HG03558 (cell line): ENCODE data around the gene MIEN1.
A peak's percentile ranks its signal among the peaks of the same experiment; 100 is the strongest.
"Not testable (repeated sequence)": the region's sequence is repeated elsewhere in the genome, so short reads cannot be mapped to it uniquely, and the experiment has no call there.

ENCODE experiments used
- ATAC-seq: cut with Tn5 transposase; IDR thresholded peaks from one replicate; pipeline ENCODE4 v1.9.1; 2021; ENCODE audit warnings: moderate number of reproducible peaks; ENCODE audit not compliant: unreplicated experiment; ENCODE audit errors: extremely low read depth

The MIEN1 gene

DNA sequence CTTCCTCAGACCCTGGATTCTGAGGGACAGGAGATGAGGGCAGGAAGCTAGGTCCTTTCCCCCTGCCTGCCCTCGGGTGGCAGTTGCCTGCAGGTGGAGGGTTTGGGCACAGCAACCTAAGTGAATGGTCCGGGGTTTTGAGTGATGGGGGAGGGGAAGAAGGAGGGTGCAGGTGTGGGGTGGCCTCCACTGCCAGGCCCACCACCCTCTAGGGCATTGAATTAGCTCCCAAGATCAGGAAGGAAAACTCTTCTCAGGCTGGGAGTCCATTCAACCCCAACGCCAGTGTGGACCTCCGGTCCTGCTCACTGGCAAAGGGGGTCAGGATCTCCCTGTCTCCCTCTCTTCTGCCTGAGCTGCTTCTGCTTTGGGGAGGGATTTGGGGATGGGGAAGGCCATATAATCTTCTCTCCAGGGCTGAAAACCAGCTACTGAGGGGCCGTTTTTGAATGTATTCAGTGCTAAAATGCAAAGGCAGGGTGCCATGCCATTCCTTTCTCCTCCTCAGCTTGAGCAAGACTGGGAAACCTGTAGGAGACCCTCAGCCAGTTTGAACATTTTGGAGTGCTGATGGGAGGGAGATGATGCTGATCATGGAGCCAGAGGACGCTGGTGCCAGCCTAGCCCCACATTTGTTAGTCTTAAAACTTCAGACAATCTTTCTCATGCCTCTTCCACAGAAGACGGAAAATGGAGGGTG, 26.2 kb upstream of the MIEN1 start:
- ATAC-seq, result no peak

DNA sequence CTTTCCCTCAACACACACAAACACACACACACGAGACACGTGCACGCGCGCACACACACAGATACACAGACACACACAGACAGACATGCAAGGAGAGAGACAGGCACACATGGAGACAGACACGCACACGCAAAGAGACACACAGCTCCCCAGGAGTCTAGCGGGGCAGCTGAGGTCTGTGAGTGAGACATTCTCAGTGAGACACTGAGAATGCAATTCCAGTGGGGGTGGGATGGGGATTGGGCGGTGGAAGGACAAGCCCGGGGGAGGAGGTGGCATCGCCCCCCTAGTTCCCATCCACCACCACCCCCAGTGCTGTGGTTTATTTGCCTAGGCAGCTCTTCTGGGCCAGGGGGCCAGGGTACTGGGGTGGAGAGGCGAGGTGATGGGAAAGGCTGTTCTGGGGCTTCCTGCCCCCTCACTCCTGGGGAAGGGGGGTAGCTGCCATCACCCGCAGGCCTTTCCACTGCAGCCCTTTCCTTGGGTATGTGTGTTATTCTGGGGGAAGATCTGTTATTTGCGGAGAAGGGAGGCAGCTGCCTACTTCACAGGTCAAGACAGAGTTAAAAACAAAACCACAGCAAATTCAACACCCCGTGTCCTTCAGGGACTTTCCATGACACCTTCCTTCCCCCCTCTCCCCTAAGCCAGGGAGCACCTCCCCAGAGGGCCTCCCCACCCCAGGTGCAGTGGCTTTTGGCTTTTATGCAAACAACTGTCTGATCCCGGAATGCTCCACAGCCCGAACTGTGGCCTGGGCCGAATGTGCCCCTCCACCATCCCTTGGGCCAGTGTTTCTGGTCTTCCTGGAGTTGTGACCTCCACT, 25.4 kb upstream of the MIEN1 start:
- no peak for ATAC-seq

DNA sequence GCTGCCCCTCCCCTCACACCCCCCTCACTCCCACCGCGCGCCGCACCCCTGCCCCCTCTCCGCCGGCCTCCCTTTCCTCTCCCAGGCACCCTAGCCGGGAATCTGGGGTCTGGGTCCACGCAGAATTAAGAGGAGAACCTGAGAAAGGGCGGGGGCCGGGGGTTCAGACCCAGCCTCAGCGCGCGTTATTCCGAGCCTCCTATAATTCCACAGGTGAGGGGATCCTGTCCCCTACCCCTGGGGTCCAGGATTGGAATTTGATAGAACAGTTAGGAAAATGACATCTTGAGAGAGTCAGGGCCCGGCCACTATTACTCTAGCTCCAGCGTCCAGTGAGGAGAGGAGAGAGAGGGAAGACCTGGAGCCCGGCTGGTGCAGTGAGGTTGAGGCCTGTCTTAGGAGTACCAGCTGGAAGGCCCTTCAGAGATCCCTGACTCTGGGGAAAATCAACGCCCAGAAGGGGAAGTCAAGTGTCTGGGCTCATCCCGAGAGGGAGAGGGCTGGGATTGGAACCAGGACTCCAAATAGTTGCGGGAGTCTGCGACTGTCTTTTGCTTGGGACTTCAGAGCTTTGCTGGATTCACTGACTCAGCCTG, 24.7 kb upstream of the MIEN1 start:
- no peak for ATAC-seq

DNA sequence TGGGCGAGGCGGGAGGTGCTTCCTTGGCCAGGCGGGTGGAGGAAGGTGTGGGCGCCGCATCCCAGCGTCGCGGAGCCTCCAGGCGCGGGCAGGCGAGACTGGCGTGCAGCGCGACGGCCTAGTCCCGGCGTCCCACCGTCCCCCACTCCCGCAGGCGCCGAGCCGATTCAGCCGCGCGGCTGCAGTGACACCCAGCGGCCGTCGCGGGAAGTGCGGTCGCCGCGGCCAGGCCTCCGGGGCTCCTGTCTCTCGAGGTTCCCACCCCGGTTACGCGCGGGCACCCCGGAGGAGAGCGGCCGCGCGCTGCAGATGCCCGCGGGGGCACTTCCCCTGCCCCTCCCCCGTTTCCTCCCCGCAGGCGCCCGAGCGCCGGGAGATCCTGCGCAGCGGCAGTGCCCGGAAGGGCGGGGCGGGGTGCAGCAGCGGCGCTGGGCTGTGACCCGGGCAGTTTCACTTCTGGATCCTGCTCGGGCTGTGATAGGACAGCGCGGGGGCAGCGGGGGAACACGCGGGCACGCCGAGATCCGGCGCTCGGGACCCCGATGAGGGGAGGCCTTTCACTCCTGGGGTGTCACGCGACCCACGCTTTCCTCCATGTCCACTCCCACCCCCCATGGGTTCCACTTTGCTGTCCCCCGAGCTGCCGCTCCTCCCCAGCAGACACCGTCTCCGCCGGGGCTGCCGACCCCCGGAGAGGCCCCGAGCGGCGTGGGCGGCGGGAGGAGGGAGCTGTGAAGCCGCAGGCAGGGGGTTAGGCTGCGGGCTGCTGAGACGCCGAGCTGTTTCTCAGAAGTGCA, 24.0 kb upstream of the MIEN1 start:
- peak; percentile 50 for ATAC-seq

DNA sequence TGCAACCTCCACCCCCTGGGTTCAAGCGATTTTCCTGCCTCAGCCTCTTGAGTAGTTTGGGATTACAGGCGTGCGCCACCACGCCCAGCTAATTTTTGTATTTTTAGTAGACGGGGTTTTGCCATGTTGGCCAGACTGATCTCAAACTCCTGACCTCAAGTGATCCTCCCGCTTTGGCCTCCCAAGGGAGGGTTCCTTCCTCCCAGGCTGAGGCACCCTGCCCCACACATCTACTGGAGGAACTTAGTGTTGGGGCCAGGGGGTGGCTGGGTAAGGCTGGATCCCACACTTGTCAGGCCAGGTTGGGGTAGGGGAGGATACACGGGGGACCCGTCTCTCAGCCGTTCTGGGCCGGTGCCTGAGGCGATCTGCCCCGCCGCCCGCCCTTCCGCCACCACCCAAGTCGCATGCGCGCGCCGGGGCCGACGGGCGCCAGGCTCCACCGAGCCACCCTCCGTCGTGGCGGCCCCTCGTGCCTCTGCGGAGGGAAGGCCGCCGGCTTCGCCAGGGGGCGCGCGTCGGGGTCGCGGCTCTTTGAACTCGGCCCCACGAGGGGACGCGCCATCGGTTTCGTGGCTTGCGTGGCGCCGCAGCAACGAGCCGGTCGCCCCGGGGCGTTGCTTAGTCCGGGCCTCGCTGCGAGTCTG, 23.3 kb upstream of the MIEN1 start:
- no peak for ATAC-seq

DNA sequence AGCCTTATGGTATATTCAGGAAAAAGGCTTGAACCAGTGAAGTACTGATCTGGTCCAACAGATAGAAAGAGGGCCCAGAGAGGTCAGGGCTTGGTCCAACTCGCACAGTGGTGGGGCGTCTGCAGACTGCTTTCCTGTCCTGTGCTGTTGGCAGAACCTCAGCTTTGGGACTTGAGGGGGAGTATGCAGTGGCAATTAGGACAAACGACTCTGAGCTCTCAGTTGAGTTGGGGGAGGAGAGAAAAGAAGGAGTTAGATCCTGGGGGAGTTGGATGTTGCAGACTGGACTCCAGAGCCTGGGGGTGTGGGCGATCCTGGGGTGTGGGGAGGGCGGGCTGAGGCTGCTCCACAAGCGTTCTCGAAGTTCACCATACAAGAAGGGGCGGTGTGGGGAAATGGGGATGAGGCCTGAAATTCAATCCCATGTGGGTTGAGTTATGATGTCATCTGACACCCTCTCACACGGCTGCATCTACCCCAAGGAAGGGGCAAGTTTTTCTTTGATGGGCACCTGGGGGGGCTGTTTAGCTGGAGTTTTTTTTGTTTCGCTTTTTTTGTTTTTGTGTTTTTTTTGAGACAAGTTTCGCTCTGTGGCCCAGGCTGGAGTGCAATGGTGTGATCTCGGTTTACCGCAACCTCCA, 22.0 kb upstream of the MIEN1 start:
- no peak for ATAC-seq

DNA sequence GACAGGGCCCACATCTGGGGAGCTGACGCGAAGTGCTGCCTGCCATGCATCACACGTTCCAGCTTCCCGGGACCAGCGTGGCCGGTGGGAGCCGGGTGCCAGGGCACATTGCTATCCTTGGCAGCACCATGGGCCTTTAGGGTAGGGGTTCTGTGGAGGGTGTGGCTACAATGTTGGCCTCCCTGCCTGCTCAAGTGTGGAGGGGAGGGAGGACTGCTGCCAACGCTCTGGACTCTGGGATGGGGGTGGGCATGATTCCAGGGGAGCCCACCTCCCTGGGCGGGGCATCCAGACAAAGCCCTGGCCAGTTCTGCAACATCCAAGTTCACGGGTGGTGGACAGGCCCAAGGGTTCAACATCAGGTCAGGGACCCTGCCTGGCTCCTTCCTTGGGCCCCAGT, 21.3 kb upstream of the MIEN1 start:
- no peak for ATAC-seq

DNA sequence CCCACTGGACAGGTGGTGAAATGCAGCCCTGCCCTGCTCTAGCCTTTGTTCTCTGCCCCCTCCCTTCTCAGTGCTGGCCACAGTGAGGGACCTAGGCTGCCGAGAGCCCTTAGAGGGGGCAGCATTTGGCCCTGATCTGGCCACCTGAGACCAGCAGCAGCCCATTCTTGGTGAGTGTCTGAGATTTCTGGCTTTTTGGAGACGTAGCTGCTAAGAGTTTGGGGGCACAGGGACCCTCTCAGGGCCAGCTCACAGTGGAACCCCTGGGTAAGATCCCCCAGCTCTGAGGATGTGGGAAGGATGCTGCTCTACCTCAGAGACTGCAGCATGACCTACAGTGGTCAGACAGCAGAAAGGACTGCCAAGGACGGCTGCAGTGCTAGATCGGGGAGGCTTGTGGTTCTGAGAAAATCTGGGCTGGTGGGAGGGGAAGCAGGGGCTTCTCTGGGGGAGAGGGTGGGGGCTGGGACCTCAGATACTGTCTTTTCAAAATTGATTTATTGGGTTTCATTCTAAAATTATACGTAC, 20.7 kb upstream of the MIEN1 start:
- no peak for ATAC-seq

DNA sequence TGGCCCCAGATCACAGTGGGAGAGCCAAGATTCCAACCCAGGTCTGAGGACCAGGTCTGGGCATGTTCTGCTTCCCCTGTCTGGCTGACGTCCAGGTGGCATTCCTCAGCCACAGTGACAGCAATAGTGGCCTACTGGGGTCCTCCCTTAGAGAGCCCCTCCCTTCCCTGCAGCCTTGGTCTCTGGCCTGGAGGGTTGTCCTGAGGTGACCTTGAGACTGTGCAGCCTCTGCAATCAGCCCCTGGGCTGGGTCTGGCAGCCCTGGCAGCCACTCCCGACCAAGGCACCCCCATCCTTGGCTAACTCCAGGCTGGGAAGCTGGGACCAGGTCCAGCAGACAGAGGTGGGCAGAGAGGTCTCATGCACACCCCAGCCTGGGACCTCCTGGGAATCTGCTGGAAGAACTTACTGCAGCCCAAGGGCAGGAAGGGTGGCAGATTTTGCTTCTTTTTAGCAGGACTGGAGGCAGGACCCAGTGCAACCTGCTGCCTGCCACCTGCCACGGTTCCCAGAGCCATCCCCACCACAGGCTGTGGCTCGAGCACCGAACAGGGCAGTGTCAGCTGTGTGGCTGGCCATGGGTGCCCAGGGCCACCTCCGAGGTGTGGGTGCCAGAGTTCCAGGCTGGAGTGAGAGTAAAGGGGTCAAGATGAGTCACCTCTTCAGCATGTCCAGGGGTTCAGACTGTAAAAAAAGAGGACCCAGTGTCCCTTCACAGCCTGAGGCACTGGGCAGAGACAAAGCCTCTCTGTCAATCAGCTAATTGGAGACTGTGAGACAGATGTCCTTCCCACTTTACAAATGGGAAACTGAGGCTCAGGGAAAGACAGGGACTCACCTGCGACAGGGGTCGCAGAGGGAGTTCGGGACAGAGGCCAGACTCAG, 20.0 kb upstream of the MIEN1 start:
- no peak for ATAC-seq

DNA sequence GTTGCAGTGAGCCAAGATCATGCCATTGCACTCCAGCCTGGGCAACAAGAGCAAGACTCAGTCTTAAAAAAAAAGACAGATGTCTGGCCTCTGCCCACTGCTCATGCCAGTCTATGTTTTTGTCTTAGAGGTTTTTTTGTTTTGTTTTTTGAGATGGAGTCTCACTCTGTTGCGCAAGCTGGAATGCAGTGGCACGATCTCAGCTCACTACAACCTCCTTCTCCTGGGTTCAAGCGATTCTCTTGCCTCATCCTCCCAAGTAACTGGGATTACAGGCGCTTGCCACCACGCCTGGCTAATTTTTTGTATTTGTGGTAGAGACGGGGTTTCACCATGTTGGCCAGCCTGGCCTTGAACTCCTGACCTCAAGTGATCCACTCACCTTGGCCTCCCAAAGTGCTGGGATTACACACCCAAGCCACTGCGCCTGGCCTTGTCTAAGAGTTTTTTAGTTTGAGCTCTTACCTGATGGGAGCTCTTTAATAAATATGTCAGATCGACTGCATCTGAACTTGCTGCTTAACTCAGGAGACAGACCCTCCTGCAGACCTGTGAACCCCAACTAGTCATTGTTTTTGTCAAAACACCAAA, 18.2 kb upstream of the MIEN1 start:
- not testable (repeated sequence) for ATAC-seq

DNA sequence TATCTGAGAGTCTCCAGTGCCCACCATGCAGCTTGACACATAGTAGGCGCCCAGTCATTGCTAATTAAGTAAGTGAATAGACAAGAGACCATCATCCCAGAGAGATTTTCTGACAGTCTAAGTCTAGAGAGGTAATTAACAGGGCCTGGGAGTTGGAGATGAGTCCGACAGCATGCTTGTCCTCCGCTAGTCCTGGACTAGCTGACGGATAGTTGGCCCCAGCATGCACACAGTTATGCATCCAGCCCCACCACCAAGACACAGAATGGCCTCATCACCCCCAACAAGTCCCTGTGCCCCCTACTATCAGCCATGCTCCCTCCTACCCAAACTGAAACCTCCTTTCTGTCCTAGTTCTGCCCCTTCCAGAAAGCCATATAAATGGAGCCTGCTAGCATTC, 17.4 kb upstream of the MIEN1 start:
- ATAC-seq, result no peak

DNA sequence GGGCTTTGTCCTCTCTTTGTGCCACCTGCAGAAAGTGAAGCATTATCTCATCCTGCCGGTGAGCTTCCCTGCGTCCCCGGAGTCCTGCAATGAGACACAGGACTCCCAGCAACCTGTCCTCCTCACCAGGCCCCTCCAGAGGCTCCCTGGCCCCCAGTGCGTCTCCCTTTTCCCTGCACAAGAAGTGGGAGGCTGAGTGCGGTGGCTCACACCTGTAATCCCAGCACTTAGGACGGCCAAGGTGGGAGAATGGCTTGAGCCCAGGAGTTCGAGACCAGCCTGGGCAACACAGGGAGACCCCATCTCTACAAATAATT, 15.8 kb upstream of the MIEN1 start:
- ATAC-seq, result no peak

DNA sequence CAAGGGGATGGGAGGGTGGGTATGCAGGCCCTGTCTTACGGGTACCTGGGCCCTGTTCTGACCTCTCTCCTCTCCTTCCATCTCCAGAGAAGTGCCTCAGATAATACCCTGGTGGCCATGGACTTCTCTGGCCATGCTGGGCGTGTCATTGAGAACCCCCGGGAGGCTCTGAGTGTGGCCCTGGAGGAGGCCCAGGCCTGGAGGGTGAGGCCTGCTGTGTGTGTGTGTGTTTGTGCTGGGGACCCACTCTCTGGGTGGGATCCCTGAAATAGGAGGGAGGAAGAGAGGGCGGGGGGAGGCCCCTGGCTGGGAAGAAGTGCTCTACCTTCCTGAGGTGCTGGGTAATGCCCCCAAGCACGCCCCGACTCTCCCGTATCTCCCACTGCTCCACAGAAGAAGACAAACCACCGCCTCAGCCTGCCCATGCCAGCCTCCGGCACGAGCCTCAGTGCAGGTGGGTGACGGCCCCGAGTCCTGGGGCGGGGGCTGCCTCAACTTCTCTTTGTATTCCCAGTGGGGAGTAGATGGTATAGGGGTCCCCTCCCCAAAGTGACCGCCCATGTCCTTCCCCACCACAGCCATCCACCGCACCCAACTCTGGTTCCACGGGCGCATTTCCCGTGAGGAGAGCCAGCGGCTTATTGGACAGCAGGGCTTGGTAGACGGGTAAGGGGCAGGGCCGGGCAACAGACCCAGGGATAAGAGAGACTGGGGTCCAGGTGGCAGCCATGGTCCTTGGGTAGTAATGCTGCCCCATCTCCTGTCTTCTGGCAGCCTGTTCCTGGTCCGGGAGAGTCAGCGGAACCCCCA, 15.2 kb upstream of the MIEN1 start:
- no peak for ATAC-seq

DNA sequence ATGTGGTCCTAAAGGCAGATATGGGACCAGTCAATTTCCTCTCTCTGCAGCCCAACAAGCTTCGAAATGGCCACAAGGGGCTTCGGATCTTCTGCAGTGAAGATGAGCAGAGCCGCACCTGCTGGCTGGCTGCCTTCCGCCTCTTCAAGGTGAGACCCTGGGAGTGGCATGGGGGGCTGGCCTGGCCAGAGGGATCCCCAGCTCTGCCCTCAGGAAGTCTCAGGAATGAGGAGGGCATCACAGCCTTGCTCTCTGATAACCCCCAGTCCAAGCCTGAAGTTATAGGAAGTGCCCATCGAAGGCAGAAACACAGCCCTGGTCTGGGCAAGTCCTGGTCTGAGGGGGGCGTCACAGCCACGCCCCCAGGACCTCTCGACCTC, 14.5 kb upstream of the MIEN1 start:
- ATAC-seq, result no peak

DNA sequence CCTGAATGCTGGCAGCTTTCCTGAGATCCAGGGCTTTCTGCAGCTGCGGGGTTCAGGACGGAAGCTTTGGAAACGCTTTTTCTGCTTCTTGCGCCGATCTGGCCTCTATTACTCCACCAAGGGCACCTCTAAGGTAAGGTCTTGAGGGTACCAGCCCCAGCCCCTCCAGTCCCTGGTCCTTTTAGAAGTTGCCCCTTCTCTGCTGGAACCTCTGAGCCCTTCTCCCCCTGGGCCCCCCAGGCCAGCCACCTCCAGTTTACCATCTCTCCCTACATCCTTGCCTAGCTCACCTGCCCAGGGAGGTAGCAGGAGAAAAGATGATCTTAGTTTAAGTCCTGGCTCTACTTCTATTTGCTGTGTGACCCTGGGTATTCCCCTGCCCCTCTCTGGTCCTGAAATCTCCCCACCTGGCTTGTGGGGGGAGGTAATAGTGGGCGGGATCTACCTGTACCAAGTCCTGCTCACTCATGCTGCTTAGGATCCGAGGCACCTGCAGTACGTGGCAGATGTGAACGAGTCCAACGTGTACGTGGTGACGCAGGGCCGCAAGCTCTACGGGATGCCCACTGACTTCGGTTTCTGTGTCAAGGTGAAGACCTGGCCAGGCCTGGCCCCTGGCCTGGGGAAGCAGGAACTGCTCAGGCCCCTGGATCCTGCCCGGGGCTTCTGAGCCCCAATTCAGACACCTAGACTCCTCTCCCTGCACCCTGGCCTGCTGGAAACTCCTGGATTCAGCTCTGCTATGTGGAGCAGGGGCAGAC, 13.9 kb upstream of the MIEN1 start:
- no peak for ATAC-seq

DNA sequence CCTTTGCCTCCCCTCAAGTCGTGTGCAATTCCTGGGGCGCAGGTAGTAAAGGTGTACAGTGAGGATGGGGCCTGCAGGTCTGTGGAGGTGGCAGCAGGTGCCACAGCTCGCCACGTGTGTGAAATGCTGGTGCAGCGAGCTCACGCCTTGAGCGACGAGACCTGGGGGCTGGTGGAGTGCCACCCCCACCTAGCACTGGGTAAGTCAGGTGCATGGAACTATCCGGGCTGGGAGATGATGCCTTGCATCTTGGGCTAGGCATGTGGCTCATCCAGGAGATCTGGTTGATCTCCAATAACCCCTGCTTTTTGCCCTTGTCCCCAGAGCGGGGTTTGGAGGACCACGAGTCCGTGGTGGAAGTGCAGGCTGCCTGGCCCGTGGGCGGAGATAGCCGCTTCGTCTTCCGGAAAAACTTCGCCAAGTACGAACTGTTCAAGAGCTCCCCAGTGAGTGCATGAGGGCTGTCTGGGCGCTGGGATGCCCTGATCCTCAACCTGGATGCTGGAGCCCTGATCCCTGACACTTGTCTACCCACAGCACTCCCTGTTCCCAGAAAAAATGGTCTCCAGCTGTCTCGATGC, 12.6 kb upstream of the MIEN1 start:
- ATAC-seq, result no peak
